ENCODE results near the gene CFAP99. TPM values are rescaled to one million over a fixed set of nuclear protein-coding genes. Genes with fewer than 3 reads are reported as not detected.

CFAP99 gene
- total and polyA plus RNA-seq, 2 of the 8 experiments (the other 6 are each of a cell fraction or from before 2014, with no cell fraction given): not detected

DNA sequence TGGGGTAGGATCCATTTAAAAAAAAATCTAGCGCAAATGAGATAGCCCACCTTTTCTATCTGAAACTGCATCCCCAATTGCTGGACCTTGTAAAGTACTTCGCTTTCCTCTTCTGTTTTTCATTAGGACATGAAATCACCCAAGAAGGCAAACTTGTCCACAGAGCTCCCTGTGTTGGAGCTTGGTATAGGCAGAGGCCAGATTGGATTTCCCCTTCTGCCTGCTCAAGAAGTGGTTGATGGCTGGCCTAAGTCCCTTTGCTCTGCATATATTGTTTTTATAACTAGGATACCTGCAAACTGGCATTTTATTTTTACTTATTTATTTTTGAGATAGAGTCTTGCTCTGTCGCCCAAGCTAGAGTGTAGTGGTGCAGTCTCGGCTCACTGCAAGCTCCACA is 78.6 kb downstream of the CFAP99 start:
- H4K20me1 ChIP-seq (replicated peaks in 1 of 2; ENCODE audit: control insufficient read depth in 1 of 2, insufficient read depth in 2 of 2, low read length in 2 of 2): peaks cover 14 to 31% of the 10 kb centered on the region in 2 experiments
- no peaks in the 10 kb centered on the region for H3K27me3 ChIP-seq (replicated peaks in 1 of 4; ENCODE audit: control insufficient read depth in 3 of 4, extremely low read depth in 1 of 4, insufficient read depth in 3 of 4, low read length in 3 of 4)
- no peak overlapping the region for H3K9ac ChIP-seq (replicated peaks in 1 of 4; ENCODE audit: extremely low read depth in 1 of 4, low read depth in 3 of 4, low read length in 3 of 4)
- H3K36me3 ChIP-seq (ENCODE audit: control insufficient read depth in 2 of 4, insufficient read depth in 4 of 4, low read length in 3 of 4): peaks cover 26 to 82% (median 59%) of the 10 kb centered on the region in 4 experiments
- H2BK120ac ChIP-seq (replicated peaks; ENCODE audit: low read depth, low read length): no peak overlapping the region
- no peak overlapping the region for H3K23ac ChIP-seq (ENCODE audit: insufficient read length)
- no peak overlapping the region for H3K4ac ChIP-seq (replicated peaks; ENCODE audit: insufficient read length, low read depth, low read length)
- FAIRE-seq: no peak
- POLR2A ChIA-PET (ENCODE audit: partially characterized antibody): interaction anchor here (0.9 kb wide), 1 partner anchor 16 kb away, joined by 3 read pairs; no protein-coding TSS in a partner anchor
- no peak for TF ChIP-seq MAX (IDR thresholded peaks at IDR 0.05)
- TF ChIP-seq TAF1 (IDR thresholded peaks at IDR 0.05; ENCODE audit: low read depth, low read length): no peak
- TF ChIP-seq RAD21 (IDR thresholded peaks at IDR 0.05 in 1 of 2, conservative IDR thresholded peaks at IDR 0.05 in 1 of 2; ENCODE audit: low read depth in 2 of 2, low read length in 2 of 2): no peak
- no peak for TF ChIP-seq SP4 (IDR thresholded peaks at IDR 0.05; ENCODE audit: low read length)
- no peak for TF ChIP-seq FOSL1 (IDR thresholded peaks at IDR 0.05; ENCODE audit: insufficient read depth, low read depth, low read length)
- no peak for TF ChIP-seq POLR2A (IDR thresholded peaks at IDR 0.05; ENCODE audit: control extremely low read depth in 1 of 2, low read depth in 2 of 2, low read length in 2 of 2)
- no peak for TF ChIP-seq KDM4A (IDR thresholded peaks at IDR 0.05; ENCODE audit: low read depth, low read length, severe bottlenecking)
- no peak for TF ChIP-seq EZH2 (IDR thresholded peaks at IDR 0.05; ENCODE audit: low read depth, low read length, severe bottlenecking)
- no peak overlapping the region for H3K27ac ChIP-seq (ENCODE audit: low read depth, low read length)
- H4K8ac ChIP-seq (ENCODE audit: extremely low read depth, insufficient read depth, low read length): no peak overlapping the region
- H3K4me2 ChIP-seq (ENCODE audit: insufficient read depth in 1 of 2, low read depth in 2 of 2, low read length in 2 of 2): no peak overlapping the region
- H2BK20ac ChIP-seq (ENCODE audit: low read length): no peak overlapping the region
- H2BK5ac ChIP-seq (ENCODE audit: low read depth, low read length): no peak overlapping the region
- H3K23me2 ChIP-seq (ENCODE audit: low read depth, low read length): no peaks in the 10 kb centered on the region
- DNase-seq (ENCODE audit: low read depth in 1 of 2, low spot score in 2 of 2): no peak
- H2AFZ ChIP-seq (ENCODE audit: low read length): no peak overlapping the region
- H2AK5ac ChIP-seq (ENCODE audit: low read depth, low read length): no peak overlapping the region
- no peak overlapping the region for H4K91ac ChIP-seq (replicated peaks; ENCODE audit: insufficient read length, low read length)
- CTCF ChIA-PET (ENCODE audit: partially characterized antibody): interaction anchor here (0.6 to 2.3 kb wide), 3 partner anchors 12 to 302 kb away, joined by 3 to 6 read pairs (median 3); no protein-coding TSS in a partner anchor
- peaks cover 9 to 42% of the 10 kb centered on the region in 2 experiments; a peak in 3 of 4 replicates for H3K79me2 ChIP-seq (ENCODE audit: control insufficient read depth in 1 of 2, insufficient read depth in 2 of 2, low read length in 2 of 2)
- no peak overlapping the region for H2BK15ac ChIP-seq (ENCODE audit: low read length)
- H2BK12ac ChIP-seq (ENCODE audit: low read depth, low read length): no peak overlapping the region
- peaks cover 13% of the 10 kb centered on the region for H3K79me1 ChIP-seq (ENCODE audit: low read depth, low read length)
- H3K4me3 ChIP-seq (ENCODE audit: extremely low read depth in 1 of 4, insufficient read depth in 2 of 4, low read depth in 3 of 4, low read length in 4 of 4): no peak overlapping the region
- no peaks in the 10 kb centered on the region for H3K9me3 ChIP-seq (ENCODE audit: insufficient read depth in 2 of 2, low read depth in 1 of 2, low read length in 1 of 2)
- H4K5ac ChIP-seq (ENCODE audit: insufficient read length, low read depth, low read length): no peak overlapping the region
- H3K4me1 ChIP-seq (replicated peaks in 1 of 4; ENCODE audit: control insufficient read depth in 3 of 4, insufficient read depth in 4 of 4, low read length in 3 of 4): no peaks in the 10 kb centered on the region
- no peak overlapping the region for H3K14ac ChIP-seq (ENCODE audit: insufficient read length)
- 91% methylated on average over 4 of the region's 4 CpGs; no CpG with 5 or more reads in 1 of the 2 experiments for WGBS, 2 experiments (ENCODE audit: extremely low coverage in 1 of 2, insufficient coverage in 1 of 2, insufficient read length in 1 of 2, insufficient replicate concordance in 2 of 2, low coverage in 1 of 2, low lambda C conversion rate in 2 of 2, missing lambda C conversion rate in 1 of 2)
- no peak overlapping the region for H3K18ac ChIP-seq (ENCODE audit: extremely low read depth, low read length)
- no peak overlapping the region for H3K56ac ChIP-seq (replicated peaks; ENCODE audit: insufficient read length, low read depth, low read length)

Measured in H1 (cell line).